ENCODE measurements around the gene NTM.

DNA sequence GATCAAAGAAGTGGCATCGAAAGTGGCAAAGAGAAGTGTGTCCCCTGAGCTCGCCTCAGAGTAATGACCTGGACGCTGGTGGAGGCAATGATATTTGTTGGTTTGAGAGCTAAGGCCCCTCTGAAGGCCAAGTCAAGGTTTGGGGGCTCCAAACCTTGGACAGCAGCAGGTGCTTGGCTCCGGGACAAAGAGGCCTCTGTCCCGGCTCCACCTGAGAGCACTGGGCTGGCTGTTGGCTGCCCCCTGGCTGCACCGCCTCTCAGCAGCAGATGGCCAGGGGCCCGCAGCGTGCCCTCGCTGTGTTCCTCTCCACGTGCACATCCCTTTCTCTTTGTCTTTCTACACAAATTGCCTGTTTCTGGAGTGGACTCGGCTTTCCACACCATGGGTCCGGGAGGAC is 301.3 kb downstream of the NTM start:
- TF ChIP-seq, protein P1, sequence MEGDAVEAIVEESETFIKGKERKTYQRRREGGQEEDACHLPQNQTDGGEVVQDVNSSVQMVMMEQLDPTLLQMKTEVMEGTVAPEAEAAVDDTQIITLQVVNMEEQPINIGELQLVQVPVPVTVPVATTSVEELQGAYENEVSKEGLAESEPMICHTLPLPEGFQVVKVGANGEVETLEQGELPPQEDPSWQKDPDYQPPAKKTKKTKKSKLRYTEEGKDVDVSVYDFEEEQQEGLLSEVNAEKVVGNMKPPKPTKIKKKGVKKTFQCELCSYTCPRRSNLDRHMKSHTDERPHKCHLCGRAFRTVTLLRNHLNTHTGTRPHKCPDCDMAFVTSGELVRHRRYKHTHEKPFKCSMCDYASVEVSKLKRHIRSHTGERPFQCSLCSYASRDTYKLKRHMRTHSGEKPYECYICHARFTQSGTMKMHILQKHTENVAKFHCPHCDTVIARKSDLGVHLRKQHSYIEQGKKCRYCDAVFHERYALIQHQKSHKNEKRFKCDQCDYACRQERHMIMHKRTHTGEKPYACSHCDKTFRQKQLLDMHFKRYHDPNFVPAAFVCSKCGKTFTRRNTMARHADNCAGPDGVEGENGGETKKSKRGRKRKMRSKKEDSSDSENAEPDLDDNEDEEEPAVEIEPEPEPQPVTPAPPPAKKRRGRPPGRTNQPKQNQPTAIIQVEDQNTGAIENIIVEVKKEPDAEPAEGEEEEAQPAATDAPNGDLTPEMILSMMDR (IDR thresholded peaks at IDR 0.05), result no peak
- TF ChIP-seq POLR2A (IDR thresholded peaks at IDR 0.05), result no peak

Measured in breast epithelium (tissue), 3 donors.